Breast epithelium (tissue), 4 donors: ENCODE measurements around the gene PGP. TPM values are rescaled to one million over a fixed set of nuclear protein-coding genes. Genes with fewer than 3 reads are reported as not detected.

ENCODE experiments used
- DNase-seq, 2 donors: peaks; one replicate each; pipeline ENCODE4 v3.0.0-alpha.2; 2019; ENCODE audit warnings: low spot score in 2 of 2
- H3K27ac ChIP-seq, 2 donors: fragments of 200-600 bp; sonication (generic) in 1 of 2; one replicate each; pipeline ENCODE4 v1.5.1; 2016 to 2019; ENCODE audit warnings: mild to moderate bottlenecking in 1 of 2
- H3K27me3 ChIP-seq, 2 donors: fragments of 200-600 bp; sonication (generic) in 1 of 2; one replicate each; pipeline versions ENCODE4 v1.5.1 to v1.6.0; 2017 to 2019; ENCODE audit warnings: control low read depth in 1 of 2, mild to moderate bottlenecking in 1 of 2
- H3K36me3 ChIP-seq: fragments of 200-600 bp; one replicate; pipeline ENCODE4 v1.5.1; 2019
- H3K4me1 ChIP-seq, 2 donors: fragments of 200-600 bp; sonication (generic); one replicate each; pipeline ENCODE4 v1.5.1; 2016 to 2019; ENCODE audit warnings: control low read depth in 1 of 2
- H3K4me3 ChIP-seq, 3 donors: fragments of 200-600 bp; sonication (generic); 1 replicate in 2 of 3; 2 replicates in 1 of 3; pipeline ENCODE4 v1.5.1; 2016 to 2019; ENCODE audit warnings: mild to moderate bottlenecking in 3 of 3, moderate library complexity in 2 of 3
- H3K9me3 ChIP-seq, 2 donors: fragments of 200-600 bp; sonication (generic) in 1 of 2; one replicate each; pipeline ENCODE4 v1.5.1; 2016 to 2019; ENCODE audit warnings: control low read depth in 1 of 2
- CTCF ChIP-seq, 3 donors: fragments of 450-650 bp; IDR thresholded peaks; one replicate each; pipeline ENCODE4 v1.5.1; 2016 to 2017; ENCODE audit warnings: antibody characterized with exemption in 3 of 3, mild to moderate bottlenecking in 3 of 3, moderate library complexity in 3 of 3
- POLR2A ChIP-seq: fragments of 450-650 bp; IDR thresholded peaks from one replicate; pipeline ENCODE4 v1.6.1; 2016; ENCODE audit warnings: antibody characterized with exemption, mild to moderate bottlenecking, moderate library complexity
- POLR2AphosphoS5 ChIP-seq, 3 donors: sonication (generic); formaldehyde crosslinking; IDR thresholded peaks; one replicate each; pipeline ENCODE4 v1.6.1; 2017; ENCODE audit warnings: antibody characterized with exemption in 3 of 3
- intact Hi-C: fragments of 100-400 bp; cut with DNase I; formaldehyde crosslinking; loops from one replicate; pipeline ENCODE4 v1.15.1; 2023; ENCODE audit warnings: low total_unique reads
- total RNA-seq, 3 donors: library from RNA; depleted of rRNA; stranded (reverse); fragments of >200 nt; gene quantifications; one replicate each; pipeline ENCODE4 v1.1.0, GENCODE V29; 2016

PGP gene
- total RNA-seq, 3 donors from 2014 or later = 9.1 to 14.7 (median 12.9) TPM

- no peak for TF ChIP-seq CTCF (IDR thresholded peaks at IDR 0.05)
- H3K36me3 ChIP-seq = peaks cover 4% of the 10 kb centered on the region
- intact Hi-C loops = no loop called here
- H3K27me3 ChIP-seq = no peaks in the 10 kb centered on the region
- H3K4me3 ChIP-seq = no peak overlapping the region
- H3K9me3 ChIP-seq = no peaks in the 10 kb centered on the region
- no peak overlapping the region for H3K27ac ChIP-seq
- H3K4me1 ChIP-seq = peaks cover 0 to 6% of the 10 kb centered on the region in 2 donors
- no peak for DNase-seq
Measured at GRCh38 chr16:2175454-2175853, 39.2 kb downstream of the PGP start.

- TF ChIP-seq POLR2AphosphoS5 (IDR thresholded peaks at IDR 0.05) (no peak), POLR2A (no peak), CTCF (IDR thresholded peaks at IDR 0.05) (no peak)
- Histone ChIP-seq H3K27me3 (no peaks in the 10 kb centered on the region), H3K4me1 (peaks cover 0 to 6% of the 10 kb centered on the region in 2 donors), H3K27ac (no peak overlapping the region), H3K36me3 (peaks cover 4% of the 10 kb centered on the region), H3K4me3 (no peak overlapping the region), H3K9me3 (no peaks in the 10 kb centered on the region)
- intact Hi-C loops = no loop called here
- DNase-seq = no peak
Measured at GRCh38 chr16:2174396-2175131, 40.1 kb downstream of the PGP start.

GRCh38 chr16:2173916-2174315, 40.7 kb downstream of the PGP start:
- Histone ChIP-seq H3K27ac (no peak overlapping the region), H3K4me3 (no peak overlapping the region), H3K36me3 (peaks cover 4% of the 10 kb centered on the region), H3K27me3 (no peaks in the 10 kb centered on the region), H3K9me3 (no peaks in the 10 kb centered on the region), H3K4me1 (peaks cover 0 to 6% of the 10 kb centered on the region in 2 donors)
- intact Hi-C loops = no loop called here
- no peak for DNase-seq
- TF ChIP-seq CTCF (IDR thresholded peaks at IDR 0.05) (no peak), POLR2A (no peak), POLR2AphosphoS5 (IDR thresholded peaks at IDR 0.05) (no peak)

GRCh38 chr16:2173366-2173765, 41.3 kb downstream of the PGP start:
- no peak for TF ChIP-seq POLR2AphosphoS5 (IDR thresholded peaks at IDR 0.05)
- no peak for TF ChIP-seq POLR2A
- no peak for TF ChIP-seq CTCF (IDR thresholded peaks at IDR 0.05)
- no peaks in the 10 kb centered on the region for H3K9me3 ChIP-seq
- no peak overlapping the region for H3K4me3 ChIP-seq
- H3K36me3 ChIP-seq = peaks cover 4% of the 10 kb centered on the region
- intact Hi-C loops = no loop called here
- H3K27me3 ChIP-seq = no peaks in the 10 kb centered on the region
- DNase-seq = no peak
- H3K4me1 ChIP-seq = peaks cover 0 to 6% of the 10 kb centered on the region in 2 donors
- H3K27ac ChIP-seq = no peak overlapping the region

GRCh38 chr16:2172688-2173335, 41.8 kb downstream of the PGP start:
- Histone ChIP-seq H3K4me1 (peaks cover 0 to 6% of the 10 kb centered on the region in 2 donors), H3K27ac (no peak overlapping the region), H3K27me3 (no peaks in the 10 kb centered on the region), H3K36me3 (peaks cover 4% of the 10 kb centered on the region), H3K4me3 (no peak overlapping the region), H3K9me3 (no peaks in the 10 kb centered on the region)
- intact Hi-C loops = no loop called here
- no peak for TF ChIP-seq POLR2A
- no peak for TF ChIP-seq CTCF (IDR thresholded peaks at IDR 0.05)
- TF ChIP-seq POLR2AphosphoS5 (IDR thresholded peaks at IDR 0.05) = no peak
- no peak for DNase-seq
